AG20443 (cell line): Measurements from ENCODE around the gene HOXA7.

Source experiments
- DNase-seq: peaks from one replicate; pipeline ENCODE4 v3.0.0; 2012; ENCODE audit warnings: low spot score, mixed read lengths

Gene HOXA7

DNA sequence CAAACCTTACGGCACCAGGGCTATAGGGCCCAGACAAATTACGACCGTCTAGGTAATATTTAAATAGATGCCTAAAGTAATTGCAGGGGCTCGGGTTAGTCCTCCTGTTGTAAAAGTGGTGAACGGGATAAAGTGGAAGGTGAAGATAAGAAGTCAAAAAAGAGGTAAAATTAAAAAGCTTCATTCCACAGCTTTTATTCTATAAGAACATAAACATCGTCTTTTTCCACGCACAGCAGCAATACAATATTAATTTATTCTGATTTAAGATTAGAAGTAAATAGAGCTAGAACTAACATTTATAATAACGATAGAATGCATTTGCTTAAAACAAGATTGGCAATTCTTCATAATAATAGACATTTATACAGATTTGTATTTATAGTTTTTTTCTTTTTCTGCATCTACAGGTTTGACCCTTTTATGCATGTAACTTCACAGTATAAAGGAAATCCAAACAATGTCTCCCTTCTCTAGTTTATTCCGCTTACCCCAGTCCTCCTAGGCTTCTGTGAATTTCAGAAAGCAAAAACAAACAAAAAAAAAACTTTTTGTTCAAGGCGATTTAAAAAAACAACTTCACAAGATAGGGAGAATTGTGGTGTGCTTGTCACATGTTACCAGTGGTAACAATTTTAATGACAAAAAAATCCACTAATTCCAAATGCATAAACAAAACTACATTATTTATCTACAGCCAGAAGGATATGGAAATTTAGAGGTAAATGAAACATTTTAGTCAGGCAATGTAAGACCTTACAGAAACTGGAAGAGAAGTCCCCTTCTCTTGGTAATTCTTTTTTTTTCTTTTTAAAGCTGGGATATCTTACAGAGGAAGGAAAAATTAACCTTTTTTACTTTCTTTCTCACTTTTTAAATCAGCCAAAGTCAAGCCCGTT lies 14.2 kb upstream of the HOXA7 start:
- DNase-seq, result no peak

DNA sequence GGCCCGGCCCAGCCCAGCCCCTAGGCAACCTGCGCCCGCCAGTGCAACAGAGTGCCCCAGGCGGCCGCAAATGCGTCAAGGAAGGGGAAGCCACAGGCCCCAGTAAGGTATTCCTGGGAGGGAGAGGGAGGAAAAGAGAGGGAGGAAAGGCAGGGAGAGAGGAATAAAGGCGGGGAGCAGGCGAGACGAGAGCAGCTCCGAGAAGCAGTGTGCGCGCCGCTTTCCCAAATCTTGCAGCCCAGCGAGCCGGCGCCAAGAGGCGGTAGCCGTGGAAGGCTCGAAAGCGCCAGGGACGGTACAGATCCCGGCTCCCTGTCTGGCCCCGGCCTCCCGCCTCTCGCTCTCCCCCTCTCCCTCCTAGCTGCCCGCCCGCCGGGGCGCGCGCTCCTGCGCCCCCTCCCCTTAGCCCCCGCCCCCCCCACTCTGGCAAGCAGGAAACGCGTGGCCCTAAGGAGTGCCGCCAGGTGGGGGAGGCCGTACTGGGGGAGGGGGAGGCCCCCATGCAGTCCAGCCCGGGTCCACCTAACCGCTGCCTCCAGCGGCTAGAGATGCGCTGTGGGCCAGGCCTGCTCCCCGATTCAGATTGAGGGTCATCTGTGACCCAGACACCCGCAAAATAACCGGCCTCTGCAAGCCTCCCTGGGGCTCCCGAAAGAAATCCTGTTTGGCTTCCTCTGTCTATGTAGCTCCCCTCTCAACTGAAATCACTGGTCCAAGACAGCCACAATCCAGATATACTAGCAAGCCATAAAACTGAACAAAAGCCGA lies 13.4 kb upstream of the HOXA7 start:
- DNase-seq, result peak; percentile 23

DNA sequence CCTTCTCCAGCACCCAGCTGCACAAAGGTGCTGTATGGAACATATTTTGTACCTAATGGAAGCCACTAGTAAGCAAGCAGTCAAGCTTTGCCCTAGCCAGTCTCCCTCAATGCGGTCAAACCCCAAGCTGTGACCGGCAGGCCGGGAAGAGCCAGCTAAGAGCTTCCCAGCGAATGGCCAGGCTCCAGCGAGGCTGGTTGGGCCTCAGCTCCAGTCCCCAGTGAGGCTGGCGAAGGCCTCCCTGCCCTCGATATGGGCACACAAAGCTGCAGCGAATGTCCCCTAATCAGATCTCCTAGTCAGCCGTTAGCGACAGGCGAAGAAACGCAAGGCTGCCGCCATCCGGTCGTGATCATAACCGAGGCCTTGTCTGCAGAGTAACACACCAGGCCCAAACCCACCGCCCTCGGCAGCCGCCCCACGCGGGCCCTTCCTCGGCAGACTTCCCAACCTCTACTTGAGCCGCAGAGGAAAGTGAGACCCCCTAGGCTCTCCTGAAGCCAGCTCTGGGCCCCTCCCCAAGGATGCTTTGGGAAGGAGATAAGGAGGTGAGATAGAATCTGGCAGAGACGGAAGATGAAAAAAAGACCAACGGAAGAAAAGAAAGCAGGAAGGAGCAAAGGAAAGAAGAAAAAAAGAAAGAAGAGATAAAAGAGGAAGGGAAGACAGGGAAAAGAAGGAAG lies 11.9 kb upstream of the HOXA7 start:
- DNase-seq, result peak; percentile 33

GRCh38 chr7:27167916-27168264 lies 11.4 kb upstream of the HOXA7 start:
- DNase-seq, result peak; percentile 25

DNA sequence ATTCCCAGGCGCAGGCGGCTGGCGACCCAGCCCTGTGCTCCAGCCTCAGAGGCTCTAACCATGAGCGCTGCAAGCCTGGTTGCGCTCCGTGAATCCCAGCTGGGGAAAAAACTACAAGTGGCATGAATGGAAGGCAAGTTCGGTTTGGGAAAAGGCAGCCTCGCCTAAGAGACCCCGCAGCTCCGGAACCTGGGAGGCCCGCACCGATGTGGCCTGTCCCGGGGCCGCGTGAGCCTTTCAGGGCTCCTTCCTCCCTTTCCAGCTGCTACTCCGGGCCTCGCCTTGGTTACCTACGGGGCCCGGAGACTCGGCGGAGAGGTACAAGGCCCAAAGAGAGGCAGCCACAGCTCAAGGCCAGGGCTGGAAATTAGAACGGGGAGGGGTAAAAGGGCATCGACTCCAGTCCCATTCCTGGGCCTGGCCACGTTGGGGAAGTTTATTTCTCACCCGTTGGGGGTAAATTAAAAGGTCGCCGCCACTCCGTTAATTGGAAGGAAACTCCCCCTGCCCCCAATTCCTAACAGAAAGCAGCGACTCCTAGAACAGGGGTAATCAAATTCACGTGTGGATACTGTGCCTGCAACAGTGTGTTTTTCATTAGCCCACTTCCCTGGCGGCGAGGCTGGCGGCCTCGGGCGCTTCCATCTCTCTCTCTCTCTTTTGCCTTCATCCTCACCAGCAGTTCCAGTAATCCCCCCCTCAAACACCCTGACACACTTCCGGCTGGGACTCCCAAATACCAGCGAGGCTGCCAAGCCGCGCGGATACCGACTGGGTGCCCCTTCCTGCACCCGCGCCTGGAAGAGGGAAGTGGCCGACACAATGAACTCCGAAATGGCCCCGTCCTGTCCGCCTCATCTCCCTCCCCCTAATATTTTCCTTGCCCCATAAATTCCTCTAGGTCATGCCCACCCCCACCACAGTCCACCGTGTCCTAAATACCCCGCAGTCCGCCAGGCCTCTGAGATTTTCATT lies 10.3 kb upstream of the HOXA7 start:
- peak; percentile 27 for DNase-seq

DNA sequence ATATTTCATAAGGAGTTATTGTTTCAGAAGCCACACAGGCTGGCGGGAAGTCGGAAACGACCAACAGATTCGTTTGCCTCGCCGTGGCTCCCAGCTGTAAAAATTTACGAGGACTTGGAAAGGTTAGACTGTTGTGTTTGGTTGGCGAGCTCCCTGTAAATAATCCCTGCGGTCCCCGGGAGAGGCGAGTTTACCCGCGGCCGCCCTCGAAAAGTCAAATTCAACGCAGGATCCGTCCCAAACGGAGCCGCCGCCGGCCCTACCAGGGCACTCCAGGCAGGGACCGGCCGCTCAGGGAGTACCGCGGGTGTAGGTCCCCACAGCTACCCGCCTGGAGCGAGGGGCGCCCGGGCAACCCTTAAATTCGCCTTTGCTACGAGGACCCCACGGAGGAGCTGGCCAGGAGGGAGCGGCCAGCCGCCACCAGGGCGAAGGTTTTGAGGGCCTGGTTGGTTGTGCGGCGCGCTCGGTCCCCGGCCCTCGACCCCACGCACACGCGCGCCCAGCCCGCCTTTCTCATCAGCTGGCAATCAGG lies 9.6 kb upstream of the HOXA7 start:
- peak; percentile 21 for DNase-seq

DNA sequence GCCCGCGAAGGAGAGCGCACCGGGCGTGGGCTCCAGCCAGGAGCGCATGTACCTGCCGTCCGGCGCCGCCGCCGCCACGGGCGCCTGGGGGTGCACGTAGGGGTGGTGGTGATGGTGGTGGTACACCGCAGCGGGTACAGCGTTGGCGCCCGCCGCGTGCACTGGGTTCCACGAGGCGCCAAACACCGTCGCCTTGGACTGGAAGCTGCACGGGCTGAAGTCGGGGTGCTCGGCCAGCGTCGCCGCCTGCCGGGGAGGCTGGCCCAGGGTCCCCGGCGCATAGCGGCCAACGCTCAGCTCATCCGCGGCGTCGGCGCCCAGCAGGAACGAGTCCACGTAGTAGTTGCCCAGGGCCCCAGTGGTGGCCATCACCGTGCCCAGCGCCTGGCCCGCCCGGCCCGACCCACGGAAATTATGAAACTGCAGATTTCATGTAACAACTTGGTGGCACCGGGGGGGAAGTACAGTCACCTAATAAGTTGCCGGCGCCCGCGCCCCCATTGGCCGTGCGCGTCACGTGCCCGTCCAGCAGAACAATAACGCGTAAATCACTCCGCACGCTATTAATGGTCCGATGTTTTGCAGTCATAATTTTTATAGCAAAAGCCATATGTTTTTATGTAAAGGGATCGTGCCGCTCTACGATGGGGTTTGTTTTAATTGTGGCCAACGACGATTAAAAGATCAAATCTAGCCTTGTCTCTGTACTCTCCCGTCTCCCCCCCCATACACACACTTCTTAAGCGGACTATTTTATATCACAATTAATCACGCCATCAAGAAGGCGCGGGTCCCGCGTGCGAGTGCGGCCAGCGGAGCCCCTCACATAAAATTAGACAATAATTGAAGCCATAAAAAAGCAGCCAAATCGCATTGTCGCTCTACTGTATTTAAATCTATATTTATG lies 8.9 kb upstream of the HOXA7 start, which contains the start of gene HOXA9:
TSS of gene HOXA9 (minus strand) at position 449 of the 907 bp plus-strand sequence. CDS start at position 369, 80 bp downstream.
- DNase-seq, result peak; percentile 85

DNA sequence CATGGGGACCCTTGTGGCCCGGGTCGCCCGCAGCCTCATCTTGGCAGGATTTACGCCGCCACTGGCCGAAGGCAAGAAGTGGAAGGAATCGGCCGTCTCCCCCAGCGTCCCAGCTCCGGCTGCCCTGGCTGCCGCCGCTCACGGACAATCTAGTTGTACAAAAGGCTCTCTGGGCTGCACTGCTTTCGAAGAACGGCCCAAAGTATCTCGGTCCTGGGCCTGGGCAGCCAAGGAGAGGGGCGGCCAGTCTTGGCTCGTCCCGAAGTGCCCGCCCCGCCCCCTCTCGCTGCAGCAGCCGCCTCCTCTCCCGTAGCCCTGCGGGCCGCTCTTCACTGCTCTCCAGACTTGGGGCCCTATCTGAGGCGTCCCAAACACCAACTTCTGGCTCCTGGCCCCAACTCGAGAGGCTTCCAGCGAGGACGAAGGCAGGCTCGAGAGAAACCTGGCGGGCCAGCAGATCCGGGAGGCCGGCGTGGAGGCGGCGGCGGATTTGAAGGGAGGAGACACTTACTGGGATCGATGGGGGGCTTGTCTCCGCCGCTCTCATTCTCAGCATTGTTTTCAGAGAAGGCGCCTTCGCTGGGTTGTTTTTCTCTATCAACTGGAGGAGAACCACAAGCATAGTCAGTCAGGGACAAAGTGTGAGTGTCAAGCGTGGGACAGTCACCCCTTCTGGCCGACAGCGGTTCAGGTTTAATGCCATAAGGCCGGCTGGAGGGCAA lies 8.1 kb upstream of the HOXA7 start:
- DNase-seq, result peak; percentile 33

GRCh38 chr7:27164045-27164366 lies 7.5 kb upstream of the HOXA7 start:
- DNase-seq, result no peak

GRCh38 chr7:27163288-27164044 lies 7.0 kb upstream of the HOXA7 start:
- DNase-seq, result no peak

DNA sequence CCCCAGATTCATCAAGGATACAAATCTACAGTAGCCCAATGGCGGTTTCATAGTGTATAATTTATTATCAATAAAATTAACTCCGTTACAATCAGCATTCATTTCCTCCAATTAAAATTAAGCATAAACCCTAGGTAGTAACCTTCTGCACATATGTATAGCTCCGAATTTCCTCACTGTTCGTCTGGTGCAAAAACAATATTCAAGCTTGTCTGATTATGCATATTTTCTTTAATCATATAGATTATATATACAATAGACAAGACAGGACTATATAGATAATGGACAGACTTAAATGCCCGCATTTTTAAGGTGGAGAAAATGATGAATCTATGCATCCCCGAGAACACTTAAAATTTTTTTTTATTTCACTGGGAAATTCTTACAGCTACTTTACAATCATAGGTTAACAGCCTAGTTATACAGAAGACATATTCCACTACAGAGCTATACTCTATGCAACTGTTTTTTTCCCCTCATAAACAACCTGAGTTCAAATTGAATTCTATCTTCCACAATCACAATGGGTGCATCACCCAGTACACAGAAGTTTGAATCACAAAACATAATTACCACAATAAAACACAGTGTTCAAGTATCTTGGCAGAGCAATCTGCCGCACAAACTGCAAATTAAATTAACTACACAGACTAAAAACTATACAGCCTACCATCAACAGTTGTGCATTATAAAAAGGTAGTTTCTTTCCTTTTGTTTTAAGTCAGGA lies 6.2 kb upstream of the HOXA7 start:
- DNase-seq, result no peak

DNA sequence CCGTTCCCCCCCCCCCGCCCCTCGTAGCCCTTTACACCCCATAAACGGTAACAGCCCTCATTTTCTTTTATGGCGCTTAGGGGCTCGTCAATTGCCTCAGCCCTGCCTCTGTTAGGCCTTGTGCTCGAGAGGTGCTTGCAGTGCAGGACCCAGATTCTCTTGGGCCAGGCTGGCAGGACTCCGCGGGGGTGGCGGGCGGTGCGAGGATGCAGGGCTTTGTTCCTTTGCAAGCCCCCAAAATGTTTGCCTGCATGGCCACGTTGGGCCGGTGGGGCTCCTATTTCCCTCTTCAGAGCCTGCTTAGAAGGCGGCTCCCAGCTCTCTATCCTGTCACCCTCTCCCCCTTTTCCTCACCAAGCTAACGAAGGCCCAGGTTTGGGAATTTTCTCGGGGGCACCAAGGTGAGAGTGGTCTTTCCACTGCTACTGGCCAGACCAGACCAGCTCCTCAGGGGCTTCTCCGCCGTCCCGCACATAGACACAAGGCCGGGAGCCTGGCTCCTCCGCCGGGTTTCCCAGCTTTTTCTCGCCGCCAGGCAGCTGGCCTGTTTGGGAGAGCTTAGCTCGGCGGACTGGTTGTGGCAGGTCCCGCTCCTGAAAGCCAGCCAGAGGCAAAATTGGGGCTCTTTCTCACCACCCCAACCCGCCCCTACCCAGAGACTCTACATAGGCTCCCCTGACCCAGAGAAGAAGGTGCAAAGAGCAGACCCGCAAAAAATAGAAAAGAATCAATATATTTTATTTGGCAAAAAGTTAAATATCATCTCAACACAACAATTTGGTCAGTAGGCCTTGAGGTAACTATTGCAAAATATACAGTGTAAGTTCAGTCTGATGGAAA lies 5.5 kb upstream of the HOXA7 start:
- peak; percentile 21 for DNase-seq

DNA sequence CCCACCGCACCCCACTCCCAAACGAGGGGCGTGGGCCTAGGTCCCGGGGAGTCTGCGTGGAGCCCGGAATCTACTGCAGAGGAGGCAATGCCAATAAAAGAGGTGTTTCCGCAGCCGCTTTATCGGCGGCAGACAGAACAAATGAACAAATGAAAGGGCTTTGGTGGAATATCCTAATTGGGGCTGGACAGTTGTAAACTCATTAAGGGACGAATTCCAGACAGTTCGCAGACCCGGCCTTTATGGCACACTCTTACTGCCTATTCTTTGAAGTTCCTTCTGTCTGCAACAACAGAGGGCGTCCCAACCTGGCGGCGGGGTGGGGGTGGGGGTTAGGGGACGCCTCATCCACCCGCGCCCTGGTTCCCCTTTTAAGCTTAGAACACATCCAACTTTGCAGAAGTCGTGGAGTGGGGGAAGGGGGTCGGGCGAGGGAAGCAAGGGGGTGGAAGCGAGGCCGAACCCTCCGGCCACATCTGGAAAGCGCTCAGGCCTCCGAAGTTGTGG lies 4.8 kb upstream of the HOXA7 start:
- peak; percentile 14 for DNase-seq

- DNase-seq, result peak; percentile 79
Measured at GRCh38 chr7:27160546-27161213, 4.2 kb upstream of the HOXA7 start.

DNA sequence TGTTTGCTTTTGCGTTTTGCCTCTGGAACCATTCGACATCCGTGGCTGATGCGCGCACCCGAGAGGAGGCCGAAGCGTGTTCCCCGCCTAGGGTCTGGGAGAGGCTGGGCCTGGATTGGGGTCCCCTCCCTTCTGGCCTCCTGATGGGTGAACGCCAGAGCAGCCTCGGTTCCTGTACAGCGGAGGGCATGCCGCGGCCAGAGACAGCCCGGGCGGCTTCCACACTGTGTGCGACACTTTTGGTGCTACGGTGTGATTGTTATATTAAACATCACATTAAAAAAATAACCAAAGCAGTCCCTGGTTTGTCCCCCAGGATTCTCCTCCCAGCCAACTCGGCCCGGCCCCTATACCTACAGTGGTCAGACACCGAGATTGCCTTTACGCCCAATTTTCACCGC lies 3.7 kb upstream of the HOXA7 start:
- DNase-seq, result no peak
